ENCODE results near the gene WDR47. TPM values are rescaled to one million over a fixed set of nuclear protein-coding genes. Genes with fewer than 3 reads are reported as not detected.

The WDR47 gene
- polyA plus RNA-seq, 1 donor from 2014 or later = 65.7 TPM

DNA sequence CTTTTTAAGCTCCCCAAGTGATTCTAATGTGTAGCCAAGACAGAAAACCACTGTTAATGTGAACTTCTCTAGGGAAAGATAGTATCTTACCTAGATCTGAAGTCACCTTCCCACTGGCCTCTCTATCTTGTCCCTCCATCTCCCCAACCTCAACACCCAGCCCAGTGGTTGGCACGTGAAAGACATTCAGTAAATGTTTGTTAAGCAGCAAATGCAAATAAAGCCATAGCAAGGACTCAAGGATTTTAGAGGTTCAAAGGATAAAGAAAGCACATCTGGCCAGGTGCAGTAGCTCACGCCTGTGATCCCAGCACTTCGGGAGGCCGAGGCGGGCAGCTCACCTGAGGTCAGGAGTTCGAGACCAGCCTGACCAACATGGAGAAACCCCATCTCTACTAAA lies 88.5 kb downstream of the WDR47 start:
- H3K79me2 ChIP-seq (replicated peaks; ENCODE audit: insufficient read depth, low read length) = peaks cover 9% of the 10 kb centered on the region
- no peak overlapping the region for H3K4me2 ChIP-seq (ENCODE audit: low read length)
- H3K36me3 ChIP-seq (ENCODE audit: insufficient read depth, low read length) = no peaks in the 10 kb centered on the region
- H3K27ac ChIP-seq (ENCODE audit: low read length) = no peak overlapping the region
- no peaks in the 10 kb centered on the region for H3F3A ChIP-seq (ENCODE audit: insufficient read depth, low read length, poor library complexity, severe bottlenecking)
- no peak overlapping the region for H3K4me3 ChIP-seq (ENCODE audit: low read length)
- H3K27me3 ChIP-seq (ENCODE audit: insufficient read depth, low read depth, low read length) = no peaks in the 10 kb centered on the region
- TF ChIP-seq, protein P1, sequence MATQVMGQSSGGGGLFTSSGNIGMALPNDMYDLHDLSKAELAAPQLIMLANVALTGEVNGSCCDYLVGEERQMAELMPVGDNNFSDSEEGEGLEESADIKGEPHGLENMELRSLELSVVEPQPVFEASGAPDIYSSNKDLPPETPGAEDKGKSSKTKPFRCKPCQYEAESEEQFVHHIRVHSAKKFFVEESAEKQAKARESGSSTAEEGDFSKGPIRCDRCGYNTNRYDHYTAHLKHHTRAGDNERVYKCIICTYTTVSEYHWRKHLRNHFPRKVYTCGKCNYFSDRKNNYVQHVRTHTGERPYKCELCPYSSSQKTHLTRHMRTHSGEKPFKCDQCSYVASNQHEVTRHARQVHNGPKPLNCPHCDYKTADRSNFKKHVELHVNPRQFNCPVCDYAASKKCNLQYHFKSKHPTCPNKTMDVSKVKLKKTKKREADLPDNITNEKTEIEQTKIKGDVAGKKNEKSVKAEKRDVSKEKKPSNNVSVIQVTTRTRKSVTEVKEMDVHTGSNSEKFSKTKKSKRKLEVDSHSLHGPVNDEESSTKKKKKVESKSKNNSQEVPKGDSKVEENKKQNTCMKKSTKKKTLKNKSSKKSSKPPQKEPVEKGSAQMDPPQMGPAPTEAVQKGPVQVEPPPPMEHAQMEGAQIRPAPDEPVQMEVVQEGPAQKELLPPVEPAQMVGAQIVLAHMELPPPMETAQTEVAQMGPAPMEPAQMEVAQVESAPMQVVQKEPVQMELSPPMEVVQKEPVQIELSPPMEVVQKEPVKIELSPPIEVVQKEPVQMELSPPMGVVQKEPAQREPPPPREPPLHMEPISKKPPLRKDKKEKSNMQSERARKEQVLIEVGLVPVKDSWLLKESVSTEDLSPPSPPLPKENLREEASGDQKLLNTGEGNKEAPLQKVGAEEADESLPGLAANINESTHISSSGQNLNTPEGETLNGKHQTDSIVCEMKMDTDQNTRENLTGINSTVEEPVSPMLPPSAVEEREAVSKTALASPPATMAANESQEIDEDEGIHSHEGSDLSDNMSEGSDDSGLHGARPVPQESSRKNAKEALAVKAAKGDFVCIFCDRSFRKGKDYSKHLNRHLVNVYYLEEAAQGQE (IDR thresholded peaks at IDR 0.05; ENCODE audit: borderline replicate concordance) = no peak
- TF ChIP-seq EP300 (conservative IDR thresholded peaks at IDR 0.05; ENCODE audit: poor library complexity, severe bottlenecking) (no peak), POLR2AphosphoS5 (IDR thresholded peaks at IDR 0.05) (no peak), MXI1 (conservative IDR thresholded peaks at IDR 0.05; ENCODE audit: poor library complexity, severe bottlenecking) (no peak), SMC3 (conservative IDR thresholded peaks at IDR 0.05; ENCODE audit: poor library complexity) (no peak), RAD21 (conservative IDR thresholded peaks at IDR 0.05) (no peak)
- TF ChIP-seq, protein P2, sequence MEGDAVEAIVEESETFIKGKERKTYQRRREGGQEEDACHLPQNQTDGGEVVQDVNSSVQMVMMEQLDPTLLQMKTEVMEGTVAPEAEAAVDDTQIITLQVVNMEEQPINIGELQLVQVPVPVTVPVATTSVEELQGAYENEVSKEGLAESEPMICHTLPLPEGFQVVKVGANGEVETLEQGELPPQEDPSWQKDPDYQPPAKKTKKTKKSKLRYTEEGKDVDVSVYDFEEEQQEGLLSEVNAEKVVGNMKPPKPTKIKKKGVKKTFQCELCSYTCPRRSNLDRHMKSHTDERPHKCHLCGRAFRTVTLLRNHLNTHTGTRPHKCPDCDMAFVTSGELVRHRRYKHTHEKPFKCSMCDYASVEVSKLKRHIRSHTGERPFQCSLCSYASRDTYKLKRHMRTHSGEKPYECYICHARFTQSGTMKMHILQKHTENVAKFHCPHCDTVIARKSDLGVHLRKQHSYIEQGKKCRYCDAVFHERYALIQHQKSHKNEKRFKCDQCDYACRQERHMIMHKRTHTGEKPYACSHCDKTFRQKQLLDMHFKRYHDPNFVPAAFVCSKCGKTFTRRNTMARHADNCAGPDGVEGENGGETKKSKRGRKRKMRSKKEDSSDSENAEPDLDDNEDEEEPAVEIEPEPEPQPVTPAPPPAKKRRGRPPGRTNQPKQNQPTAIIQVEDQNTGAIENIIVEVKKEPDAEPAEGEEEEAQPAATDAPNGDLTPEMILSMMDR (IDR thresholded peaks at IDR 0.05; ENCODE audit: poor library complexity, severe bottlenecking) = no peak
- no peaks in the 10 kb centered on the region for H3K9me3 ChIP-seq (ENCODE audit: low read length)
- H3K9ac ChIP-seq (ENCODE audit: low read length) = no peak overlapping the region
- no peak overlapping the region for H2AFZ ChIP-seq (ENCODE audit: low read depth, low read length)
- H3K9me2 ChIP-seq (ENCODE audit: insufficient read depth, low read length) = no peaks in the 10 kb centered on the region
- no peaks in the 10 kb centered on the region for H4K20me1 ChIP-seq (ENCODE audit: insufficient read depth)

DNA sequence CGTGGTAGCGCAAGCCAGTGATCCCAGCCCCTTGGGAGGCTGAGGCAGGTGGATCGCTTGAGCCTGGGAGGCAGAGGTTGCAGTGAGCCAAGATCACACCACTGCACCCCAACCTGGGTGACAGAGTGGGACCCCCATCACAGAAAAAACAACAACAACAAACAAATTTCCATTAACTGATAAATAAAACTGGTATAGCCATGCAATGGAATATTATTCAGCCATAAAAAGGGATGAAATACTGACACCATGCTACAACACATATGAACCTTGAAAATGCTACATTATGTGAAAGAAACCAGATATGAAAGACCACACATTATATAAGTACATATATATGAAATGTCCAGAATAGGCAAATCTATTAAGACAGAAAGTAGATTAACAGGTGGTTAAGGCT lies 90.7 kb downstream of the WDR47 start:
- H3K9me3 ChIP-seq (ENCODE audit: low read length) = no peaks in the 10 kb centered on the region
- H3K4me3 ChIP-seq (ENCODE audit: low read length) = no peak overlapping the region
- H3K79me2 ChIP-seq (replicated peaks; ENCODE audit: insufficient read depth, low read length) = peaks cover 9% of the 10 kb centered on the region
- H3K27me3 ChIP-seq (ENCODE audit: insufficient read depth, low read depth, low read length) = no peaks in the 10 kb centered on the region
- H3K9me2 ChIP-seq (ENCODE audit: insufficient read depth, low read length) = no peaks in the 10 kb centered on the region
- no peak overlapping the region for H2AFZ ChIP-seq (ENCODE audit: low read depth, low read length)
- H3K36me3 ChIP-seq (ENCODE audit: insufficient read depth, low read length) = no peaks in the 10 kb centered on the region
- H4K20me1 ChIP-seq (ENCODE audit: insufficient read depth) = no peaks in the 10 kb centered on the region
- H3K27ac ChIP-seq (ENCODE audit: low read length) = no peak overlapping the region
- no peak overlapping the region for H3K4me2 ChIP-seq (ENCODE audit: low read length)
- H3K9ac ChIP-seq (ENCODE audit: low read length) = no peak overlapping the region
- no peaks in the 10 kb centered on the region for H3F3A ChIP-seq (ENCODE audit: insufficient read depth, low read length, poor library complexity, severe bottlenecking)
- TF ChIP-seq EP300 (conservative IDR thresholded peaks at IDR 0.05; ENCODE audit: poor library complexity, severe bottlenecking) = no peak
- TF ChIP-seq EZH2 (IDR thresholded peaks at IDR 0.05; ENCODE audit: borderline replicate concordance, insufficient read depth, low read length, poor library complexity, severe bottlenecking) = no peak
- TF ChIP-seq, protein P2 (IDR thresholded peaks at IDR 0.05; ENCODE audit: poor library complexity, severe bottlenecking) = no peak
- TF ChIP-seq, protein P1 (IDR thresholded peaks at IDR 0.05; ENCODE audit: borderline replicate concordance) = no peak
- no peak for TF ChIP-seq MXI1 (conservative IDR thresholded peaks at IDR 0.05; ENCODE audit: poor library complexity, severe bottlenecking)
- no peak for TF ChIP-seq RAD21 (conservative IDR thresholded peaks at IDR 0.05)
- TF ChIP-seq SMC3 (conservative IDR thresholded peaks at IDR 0.05; ENCODE audit: poor library complexity) = no peak
- TF ChIP-seq TAF1 (IDR thresholded peaks at IDR 0.05; ENCODE audit: low read depth) = no peak
- TF ChIP-seq POLR2AphosphoS5 (IDR thresholded peaks at IDR 0.05) = no peak

All from neural cell (in vitro differentiated cells).